ENCODE data around the gene TECTB.

The TECTB gene

GRCh38 chr10:112275512-112276245, 7.5 kb upstream of the TECTB start:
- DNase-seq, result no peak

- no peak for DNase-seq
Observed at GRCh38 chr10:112278871-112279270, 4.3 kb upstream of the TECTB start.

DNA sequence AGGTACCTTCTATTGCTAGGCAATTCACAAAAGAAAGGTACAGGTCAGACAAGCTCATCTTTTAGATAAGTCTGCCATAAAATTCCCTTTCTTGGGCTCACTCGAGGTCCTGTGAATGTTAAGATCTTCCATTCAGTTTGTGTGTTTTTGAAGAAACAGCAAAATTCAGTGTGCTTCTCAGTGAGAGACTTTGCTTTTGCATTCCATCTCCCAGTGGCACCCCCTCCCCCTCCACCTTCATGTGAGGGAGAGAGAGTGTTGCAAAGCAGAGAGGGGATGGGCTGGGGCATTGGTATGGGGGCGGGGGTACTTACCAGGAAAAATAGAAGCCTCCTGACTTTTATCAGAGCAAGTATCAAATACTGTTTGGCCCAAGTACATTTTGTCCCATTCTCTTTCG, 3.8 kb upstream of the TECTB start:
- DNase-seq, result no peak

GRCh38 chr10:112280205-112280921, 2.8 kb upstream of the TECTB start:
- DNase-seq, result no peak

DNA sequence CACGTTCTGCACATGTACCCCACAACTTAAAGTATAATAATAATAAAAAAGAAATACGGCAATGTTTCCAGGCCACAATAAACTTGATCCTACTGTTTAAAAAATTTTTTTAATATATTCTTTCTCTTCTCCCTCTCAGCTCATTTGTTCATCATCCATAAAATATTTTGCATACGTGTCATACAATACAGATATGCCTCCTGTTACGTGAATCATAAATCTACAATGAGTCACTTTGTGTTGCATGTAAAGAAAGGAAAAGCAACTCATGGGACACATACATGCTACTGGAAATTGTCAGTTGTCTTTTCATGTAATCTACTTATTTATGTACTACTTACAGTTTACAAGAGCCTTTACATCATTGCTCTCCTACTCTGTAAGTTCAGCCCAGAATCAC, 1.1 kb upstream of the TECTB start:
- no peak for DNase-seq

DNA sequence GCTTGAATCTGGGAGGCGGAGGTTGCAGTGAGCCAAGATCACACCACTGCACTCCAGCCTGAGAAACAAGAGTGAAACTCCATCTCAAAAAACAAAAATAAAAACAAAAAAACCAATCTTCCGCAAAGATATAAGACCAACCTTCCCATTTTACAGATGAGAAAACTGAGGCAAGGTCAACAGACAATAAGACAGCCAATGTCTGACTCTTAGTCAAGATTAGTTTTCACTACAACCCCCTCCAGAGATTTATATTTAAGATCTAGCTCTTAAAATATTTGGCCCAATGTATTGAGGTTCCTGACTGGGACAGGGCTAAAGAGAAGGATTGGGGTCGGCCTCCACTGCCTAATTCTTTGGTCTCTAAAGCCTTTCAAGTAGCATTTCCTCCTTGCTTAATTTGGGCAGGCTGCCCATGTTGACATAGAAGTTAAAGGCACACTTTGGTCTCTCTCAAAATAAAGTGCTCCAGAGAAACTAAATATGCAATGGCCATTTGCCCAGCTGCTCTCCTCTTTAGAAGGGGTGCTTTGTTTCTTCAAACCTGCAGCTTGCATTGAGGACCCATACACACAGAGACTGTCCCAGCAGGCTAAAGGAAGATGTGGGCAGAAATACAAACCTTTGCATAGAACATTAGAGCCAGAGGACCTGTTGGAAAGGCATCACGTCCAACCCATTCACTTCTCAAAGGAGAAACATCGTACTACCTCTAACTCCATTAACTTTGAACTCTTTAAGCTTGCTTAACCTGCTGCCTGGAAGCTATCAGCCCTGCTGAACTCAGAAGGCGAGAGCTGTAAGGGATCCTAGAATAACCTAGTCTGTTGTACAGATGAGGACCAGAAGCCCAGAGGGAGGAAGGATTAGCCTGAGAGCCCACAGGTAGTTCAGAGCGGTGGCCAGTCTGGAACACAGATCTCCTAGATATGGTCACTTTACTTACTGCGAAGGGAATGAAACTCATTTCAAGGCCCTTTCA, 3.9 kb downstream of the TECTB start:
- no peak for DNase-seq

DNA sequence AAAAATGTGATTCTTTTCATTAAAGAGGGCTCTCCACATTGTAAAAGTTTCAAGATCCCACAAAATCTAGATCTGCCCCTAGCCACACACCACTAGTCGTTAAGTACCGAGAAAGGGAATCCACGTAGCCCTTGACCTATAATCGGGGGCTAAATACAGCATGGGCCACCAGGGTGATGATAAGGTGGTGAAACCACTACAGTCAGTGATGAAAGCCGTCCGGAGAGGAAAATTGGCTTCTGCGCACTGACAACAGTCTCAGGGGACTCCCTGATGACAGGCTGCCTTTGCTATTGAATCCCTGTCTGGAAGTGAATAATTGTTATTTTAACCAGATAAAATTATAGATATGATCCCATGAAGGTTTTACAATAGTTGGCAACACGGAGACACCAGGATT, 4.6 kb downstream of the TECTB start:
- no peak for DNase-seq

DNA sequence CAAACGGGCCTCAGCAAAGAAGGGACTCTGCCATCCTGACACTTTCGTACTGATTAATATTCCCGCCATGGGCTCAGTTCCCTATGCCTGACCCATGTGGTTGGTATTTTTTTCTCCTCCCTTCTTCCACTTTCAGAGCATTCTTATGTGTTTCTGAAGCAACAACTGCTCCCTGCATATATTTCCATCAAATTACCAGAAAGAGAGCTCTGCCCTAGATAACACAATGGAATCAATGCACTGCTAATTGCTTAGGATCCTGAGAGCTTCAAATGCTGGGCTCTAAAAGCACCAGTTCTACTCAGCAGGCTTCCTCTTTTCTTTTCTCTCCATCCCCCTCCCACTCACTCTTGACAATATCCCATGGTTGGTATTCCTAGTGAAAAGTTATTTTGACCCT, 5.3 kb downstream of the TECTB start:
- DNase-seq, result no peak

GRCh38 chr10:112289373-112290053, 6.3 kb downstream of the TECTB start:
- DNase-seq, result no peak

- no peak for DNase-seq
Observed at GRCh38 chr10:112290054-112290373, 6.8 kb downstream of the TECTB start.

GRCh38 chr10:112294169-112294568, 11.0 kb downstream of the TECTB start:
- DNase-seq, result no peak

GRCh38 chr10:112295853-112296830, 12.9 kb downstream of the TECTB start:
- no peak for DNase-seq

GRCh38 chr10:112296908-112297331, 13.7 kb downstream of the TECTB start:
- DNase-seq, result no peak

DNA sequence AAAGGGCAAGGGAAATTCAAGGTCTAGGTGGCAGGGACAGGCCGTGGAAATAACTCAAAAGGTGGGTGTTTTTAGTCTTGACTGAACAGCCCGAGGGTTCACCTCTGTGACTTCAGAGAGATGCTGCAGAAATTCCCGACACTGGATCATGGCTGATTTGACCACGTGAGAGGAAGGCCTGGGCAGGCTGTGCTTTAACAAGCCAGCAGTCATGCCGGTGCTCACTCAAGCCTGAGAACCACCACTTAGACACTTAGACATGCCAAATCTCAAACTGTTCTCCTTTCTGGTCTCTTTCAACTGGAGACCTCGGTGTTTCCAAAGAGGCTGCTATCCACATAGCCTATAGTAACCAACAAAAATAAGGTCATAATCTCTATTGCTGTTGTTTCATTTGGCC, 15.4 kb downstream of the TECTB start:
- DNase-seq, result no peak

- no peak for DNase-seq
Observed at GRCh38 chr10:112299456-112299855, 16.3 kb downstream of the TECTB start.

GRCh38 chr10:112302335-112302734, 19.1 kb downstream of the TECTB start:
- DNase-seq, result no peak

GRCh38 chr10:112303528-112303927, 20.3 kb downstream of the TECTB start:
- no peak for DNase-seq

DNA sequence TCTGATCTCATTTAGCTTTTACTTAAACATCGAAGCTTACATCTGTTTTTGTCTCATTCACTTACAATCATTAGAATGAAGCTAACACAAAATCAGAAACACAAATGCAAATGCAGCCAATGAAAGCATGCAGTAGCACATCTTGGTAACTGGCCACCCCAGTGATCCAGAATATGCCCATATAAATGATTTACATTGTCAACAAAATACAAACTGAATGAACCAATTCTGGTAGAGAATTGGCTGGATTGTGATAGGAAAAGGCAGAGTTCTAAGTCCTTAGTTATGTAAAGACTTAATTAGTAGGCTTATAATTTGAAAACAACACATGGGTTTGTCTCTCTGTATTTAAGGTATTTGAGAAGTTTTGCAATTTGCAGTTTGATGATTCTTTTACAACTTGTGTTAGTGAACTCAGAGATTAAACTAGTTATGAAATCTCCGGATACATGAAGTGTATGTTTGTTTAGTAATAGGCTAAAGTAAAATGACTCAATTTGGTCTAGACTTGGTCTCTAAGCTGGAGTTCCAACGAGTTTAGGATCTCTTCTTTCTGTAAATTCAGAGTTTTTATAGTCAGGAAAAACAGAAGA, 21.2 kb downstream of the TECTB start:
- no peak for DNase-seq

- peak; percentile 41 for DNase-seq
Observed at GRCh38 chr10:112307358-112308124, 24.3 kb downstream of the TECTB start.

- DNase-seq, result no peak
Observed at GRCh38 chr10:112308125-112308502, 24.9 kb downstream of the TECTB start.

- no peak for DNase-seq
Observed at GRCh38 chr10:112311481-112311880, 28.3 kb downstream of the TECTB start.
